ENCODE measurements around the gene RREB1.

Gene RREB1

DNA sequence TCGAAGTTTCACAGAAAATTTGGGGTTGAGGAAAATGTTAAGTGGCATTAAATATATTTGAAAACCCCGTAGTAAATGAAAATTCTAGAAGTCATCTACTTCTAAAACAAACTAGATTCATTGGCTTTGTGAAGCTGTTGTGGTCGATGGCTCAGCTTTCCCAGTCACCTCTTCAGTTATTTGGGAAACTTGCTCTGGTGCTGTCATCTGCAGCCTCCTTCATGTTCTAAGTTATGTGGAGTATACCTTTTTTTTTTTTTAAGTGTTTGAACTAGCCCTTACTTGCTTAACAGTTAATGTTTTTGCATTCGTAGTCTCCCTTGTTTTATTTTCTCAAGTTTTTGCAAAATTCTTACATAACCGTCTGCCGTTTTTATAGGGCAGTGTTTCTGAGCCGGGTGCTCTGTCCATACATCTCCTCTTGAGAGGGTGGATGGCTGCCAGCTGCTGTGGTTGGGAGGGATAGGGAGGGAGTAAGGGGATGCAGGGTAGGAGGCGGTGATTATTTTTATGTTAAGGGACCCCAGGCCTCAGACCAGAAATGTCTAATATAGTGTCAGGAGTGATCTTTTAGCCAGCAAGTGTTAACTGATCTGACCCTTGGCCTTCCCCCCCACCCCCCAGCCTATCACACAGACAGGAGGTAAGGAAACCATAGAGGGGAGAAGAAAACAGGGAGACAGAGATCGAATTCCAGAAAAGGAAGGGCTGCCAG is 7.1 kb downstream of the RREB1 start:
- Histone ChIP-seq H3K9ac (ENCODE audit: low read depth, low read length) (no peak overlapping the region), H3K4me1 (ENCODE audit: control insufficient read depth, insufficient read depth, low read length) (peaks cover 28% of the 10 kb centered on the region), H3K27me3 (ENCODE audit: control insufficient read depth, insufficient read depth, low read length) (peaks cover 22% of the 10 kb centered on the region)

DNA sequence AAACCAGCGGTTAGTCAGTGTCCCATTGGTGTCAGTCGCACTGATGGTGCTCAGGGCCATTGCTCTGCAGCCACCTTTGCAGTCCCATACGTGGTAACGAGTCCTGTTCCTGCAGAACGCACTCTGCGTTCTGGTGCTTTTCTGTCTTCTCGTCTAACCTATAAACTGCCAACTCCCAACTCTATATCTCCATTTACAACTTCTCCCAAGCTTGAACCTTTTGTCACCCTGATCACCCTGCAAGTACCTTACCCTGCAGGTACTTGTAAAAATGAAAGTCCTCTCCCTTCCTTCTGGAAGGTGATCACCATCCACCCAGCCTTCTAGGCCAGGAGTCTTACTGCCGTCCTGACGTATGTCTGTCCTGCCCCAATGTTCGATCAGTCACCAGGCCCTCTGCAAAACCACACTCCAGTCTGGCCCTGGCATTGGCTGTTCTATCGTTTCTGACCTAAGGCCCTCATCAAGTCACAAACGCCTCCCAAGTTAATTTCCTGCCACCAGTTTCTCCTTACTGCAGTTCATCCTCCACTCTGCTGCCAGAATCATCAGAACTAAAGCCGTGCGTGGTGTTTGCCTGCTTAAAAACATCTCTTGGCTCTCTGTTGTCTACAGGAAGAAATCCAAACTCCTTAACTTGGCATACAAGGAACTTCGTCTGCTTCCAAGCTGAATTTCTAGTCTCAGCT is 7.9 kb downstream of the RREB1 start:
- Histone ChIP-seq H3K9ac (ENCODE audit: low read depth, low read length) (no peak overlapping the region), H3K4me3 (ENCODE audit: low read depth, low read length) (no peak overlapping the region), H3K4me1 (ENCODE audit: control insufficient read depth, insufficient read depth, low read length) (peaks cover 21% of the 10 kb centered on the region)

More for the DNA sequence above, 7.1 kb downstream of the RREB1 start:
- no peaks in the 10 kb centered on the region for H3K36me3 ChIP-seq (ENCODE audit: control insufficient read depth, insufficient read depth, low read length)
- no peak overlapping the region for H3K4me3 ChIP-seq (ENCODE audit: low read depth, low read length)
- no peaks in the 10 kb centered on the region for H3K9me3 ChIP-seq (ENCODE audit: control insufficient read depth, insufficient read depth, low read length)

DNA sequence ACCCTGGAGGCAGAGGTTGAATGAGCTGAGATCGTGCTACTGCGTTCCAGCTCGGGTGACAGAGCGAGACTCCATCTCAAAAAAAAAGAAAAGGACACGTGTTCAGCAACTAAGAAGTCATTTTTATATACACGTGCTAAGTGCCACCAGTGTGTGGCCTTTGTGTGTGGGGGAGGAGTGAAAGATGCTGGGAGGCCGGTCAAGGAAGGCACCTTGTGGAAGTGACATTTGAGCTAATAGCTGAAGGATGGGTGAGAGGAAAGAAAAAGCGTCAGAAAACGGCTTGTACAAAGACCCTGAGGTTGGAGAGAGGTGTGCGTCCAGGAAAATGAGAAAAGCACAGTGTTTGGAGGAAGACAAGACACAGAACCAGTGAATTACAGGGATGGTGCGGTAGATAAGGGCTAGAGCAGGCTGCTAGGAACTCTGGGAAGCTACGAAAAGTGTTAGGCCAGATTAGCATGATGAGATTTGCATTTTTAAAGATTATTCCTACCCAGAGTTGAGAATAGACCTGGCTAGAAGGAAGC is 11.6 kb downstream of the RREB1 start:
- no peak overlapping the region for H3K9ac ChIP-seq (ENCODE audit: low read depth, low read length)
- no peak overlapping the region for H3K4me3 ChIP-seq (ENCODE audit: low read depth, low read length)
- H3K27me3 ChIP-seq (ENCODE audit: control insufficient read depth, insufficient read depth, low read length): no peaks in the 10 kb centered on the region
- H3K4me1 ChIP-seq (ENCODE audit: control insufficient read depth, insufficient read depth, low read length): peaks cover 13% of the 10 kb centered on the region
- H3K9me3 ChIP-seq (ENCODE audit: control insufficient read depth, insufficient read depth, low read length): no peaks in the 10 kb centered on the region
- H3K36me3 ChIP-seq (ENCODE audit: control insufficient read depth, insufficient read depth, low read length): no peaks in the 10 kb centered on the region

More for the DNA sequence above, 7.9 kb downstream of the RREB1 start:
- H3K36me3 ChIP-seq (ENCODE audit: control insufficient read depth, insufficient read depth, low read length): no peaks in the 10 kb centered on the region
- H3K27me3 ChIP-seq (ENCODE audit: control insufficient read depth, insufficient read depth, low read length): peaks cover 17% of the 10 kb centered on the region
- H3K9me3 ChIP-seq (ENCODE audit: control insufficient read depth, insufficient read depth, low read length): no peaks in the 10 kb centered on the region

DNA sequence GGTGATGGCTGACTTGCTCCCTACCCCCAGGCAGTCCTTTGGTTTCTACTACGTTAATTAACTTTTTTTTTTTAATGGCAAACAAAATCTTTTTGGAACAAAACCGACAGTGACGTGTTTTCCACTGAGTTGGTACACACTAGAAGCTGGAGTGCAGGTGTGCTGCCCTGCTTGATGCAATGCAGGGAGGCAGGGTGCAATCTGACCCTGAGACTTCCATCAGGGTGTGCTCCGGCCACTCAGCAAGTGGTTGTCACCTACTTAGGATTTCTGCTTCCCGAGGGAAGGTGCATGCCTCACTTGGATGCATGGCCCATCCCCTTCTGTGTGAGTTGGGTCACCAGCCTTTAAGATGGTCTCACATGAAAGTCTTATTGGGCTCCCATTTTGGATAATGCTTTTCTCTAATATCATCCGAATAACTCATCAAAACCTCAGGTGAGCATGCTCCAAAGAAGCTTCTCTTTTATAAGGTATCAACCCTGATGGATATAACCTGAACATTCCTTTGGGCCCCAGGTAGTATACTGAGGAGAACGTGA is 14.0 kb downstream of the RREB1 start:
- Histone ChIP-seq H3K36me3 (ENCODE audit: control insufficient read depth, insufficient read depth, low read length) (no peaks in the 10 kb centered on the region), H3K27me3 (ENCODE audit: control insufficient read depth, insufficient read depth, low read length) (no peaks in the 10 kb centered on the region), H3K4me3 (ENCODE audit: low read depth, low read length) (no peak overlapping the region), H3K9ac (ENCODE audit: low read depth, low read length) (no peak overlapping the region), H3K9me3 (ENCODE audit: control insufficient read depth, insufficient read depth, low read length) (no peaks in the 10 kb centered on the region), H3K4me1 (ENCODE audit: control insufficient read depth, insufficient read depth, low read length) (peaks cover 17% of the 10 kb centered on the region)

DNA sequence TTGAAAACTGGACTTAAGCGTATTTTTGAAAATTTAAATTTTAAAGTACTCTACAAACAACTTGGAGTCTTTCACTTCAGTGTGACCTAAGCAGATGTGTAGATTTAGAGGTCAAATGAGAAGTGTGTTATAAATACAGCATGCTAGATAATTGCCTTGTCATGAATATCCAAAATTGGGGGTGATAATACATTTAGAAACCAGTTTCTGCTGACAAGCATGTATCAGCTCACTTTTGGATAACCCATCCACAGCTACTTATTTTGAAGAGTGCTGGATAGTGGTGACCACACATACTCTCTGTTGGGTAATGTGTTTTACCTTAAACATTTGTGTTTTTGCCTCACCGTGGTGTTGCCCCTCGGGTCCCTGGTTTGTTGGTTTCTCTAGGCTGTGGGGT is 14.9 kb downstream of the RREB1 start:
- peaks cover 20% of the 10 kb centered on the region for H3K4me1 ChIP-seq (ENCODE audit: control insufficient read depth, insufficient read depth, low read length)
- no peaks in the 10 kb centered on the region for H3K27me3 ChIP-seq (ENCODE audit: control insufficient read depth, insufficient read depth, low read length)
- no peak overlapping the region for H3K9ac ChIP-seq (ENCODE audit: low read depth, low read length)
- H3K9me3 ChIP-seq (ENCODE audit: control insufficient read depth, insufficient read depth, low read length): no peaks in the 10 kb centered on the region
- H3K36me3 ChIP-seq (ENCODE audit: control insufficient read depth, insufficient read depth, low read length): no peaks in the 10 kb centered on the region
- no peak overlapping the region for H3K4me3 ChIP-seq (ENCODE audit: low read depth, low read length)

DNA sequence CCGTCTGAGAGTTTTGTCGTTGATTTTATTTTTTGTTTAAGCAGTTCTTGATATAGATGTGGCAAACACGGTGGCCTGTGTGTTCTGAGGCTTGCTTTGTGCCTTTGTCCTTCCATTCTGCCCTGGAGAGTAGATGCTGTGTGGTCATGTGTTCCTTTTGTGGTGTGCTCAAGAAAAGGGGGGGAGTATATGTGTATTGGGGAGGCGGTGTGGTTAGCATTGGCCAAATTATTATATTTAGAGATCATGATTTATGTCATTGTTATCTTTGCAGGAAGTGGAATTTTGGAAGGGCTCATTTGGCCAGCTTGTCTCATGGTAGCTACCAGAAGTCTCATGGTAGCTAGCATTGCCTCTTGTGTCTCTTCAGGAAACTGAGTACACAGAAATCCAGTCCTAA is 16.4 kb downstream of the RREB1 start:
- H3K9ac ChIP-seq (ENCODE audit: low read depth, low read length): no peak overlapping the region
- no peaks in the 10 kb centered on the region for H3K36me3 ChIP-seq (ENCODE audit: control insufficient read depth, insufficient read depth, low read length)
- no peak overlapping the region for H3K4me3 ChIP-seq (ENCODE audit: low read depth, low read length)
- H3K4me1 ChIP-seq (ENCODE audit: control insufficient read depth, insufficient read depth, low read length): peaks cover 20% of the 10 kb centered on the region
- H3K27me3 ChIP-seq (ENCODE audit: control insufficient read depth, insufficient read depth, low read length): no peaks in the 10 kb centered on the region
- H3K9me3 ChIP-seq (ENCODE audit: control insufficient read depth, insufficient read depth, low read length): no peaks in the 10 kb centered on the region

DNA sequence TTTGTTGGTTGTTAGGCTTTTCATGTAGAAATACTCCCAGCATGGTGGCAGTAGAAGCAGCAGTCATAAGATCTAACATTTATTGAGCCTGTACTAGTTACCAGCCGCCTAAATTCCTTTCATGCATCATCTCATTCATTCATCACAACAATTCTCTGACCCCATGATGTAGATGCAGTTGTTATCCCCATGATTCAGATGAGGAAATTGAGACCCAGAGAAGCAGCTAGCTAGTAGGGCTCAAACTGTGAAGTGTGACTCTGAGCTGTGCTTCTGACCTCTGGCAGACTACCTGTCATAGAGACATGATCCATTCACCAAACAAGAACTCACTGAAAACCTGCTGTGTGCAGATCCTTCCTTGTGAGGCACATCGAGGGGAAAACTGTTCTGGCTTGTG is 16.9 kb downstream of the RREB1 start:
- Histone ChIP-seq H3K27me3 (ENCODE audit: control insufficient read depth, insufficient read depth, low read length) (no peaks in the 10 kb centered on the region), H3K9ac (ENCODE audit: low read depth, low read length) (no peak overlapping the region), H3K36me3 (ENCODE audit: control insufficient read depth, insufficient read depth, low read length) (no peaks in the 10 kb centered on the region), H3K4me3 (ENCODE audit: low read depth, low read length) (no peak overlapping the region), H3K9me3 (ENCODE audit: control insufficient read depth, insufficient read depth, low read length) (no peaks in the 10 kb centered on the region), H3K4me1 (ENCODE audit: control insufficient read depth, insufficient read depth, low read length) (peaks cover 16% of the 10 kb centered on the region)

DNA sequence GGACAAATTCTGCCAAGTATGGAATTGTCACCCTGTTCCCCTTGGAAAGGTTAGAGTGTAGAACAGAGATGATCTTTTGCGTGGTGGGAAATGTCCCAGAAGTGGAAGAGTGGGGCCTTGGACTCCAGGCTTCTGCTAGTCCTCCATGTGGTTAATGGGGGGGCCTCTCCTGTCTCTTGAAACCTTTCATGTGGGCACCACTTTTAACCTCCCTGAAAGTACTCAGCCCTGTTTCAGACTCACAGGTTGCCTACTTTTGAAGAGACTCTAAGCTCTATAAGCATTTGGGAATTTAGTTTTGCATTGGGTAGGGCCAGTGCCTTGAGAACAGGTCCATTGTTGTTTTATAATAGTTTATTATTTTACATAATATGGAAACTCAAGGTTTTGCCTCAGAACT is 17.5 kb downstream of the RREB1 start:
- Histone ChIP-seq H3K9me3 (ENCODE audit: control insufficient read depth, insufficient read depth, low read length) (no peaks in the 10 kb centered on the region), H3K36me3 (ENCODE audit: control insufficient read depth, insufficient read depth, low read length) (no peaks in the 10 kb centered on the region), H3K27me3 (ENCODE audit: control insufficient read depth, insufficient read depth, low read length) (no peaks in the 10 kb centered on the region), H3K4me3 (ENCODE audit: low read depth, low read length) (no peak overlapping the region), H3K4me1 (ENCODE audit: control insufficient read depth, insufficient read depth, low read length) (peaks cover 14% of the 10 kb centered on the region), H3K9ac (ENCODE audit: low read depth, low read length) (no peak overlapping the region)

DNA sequence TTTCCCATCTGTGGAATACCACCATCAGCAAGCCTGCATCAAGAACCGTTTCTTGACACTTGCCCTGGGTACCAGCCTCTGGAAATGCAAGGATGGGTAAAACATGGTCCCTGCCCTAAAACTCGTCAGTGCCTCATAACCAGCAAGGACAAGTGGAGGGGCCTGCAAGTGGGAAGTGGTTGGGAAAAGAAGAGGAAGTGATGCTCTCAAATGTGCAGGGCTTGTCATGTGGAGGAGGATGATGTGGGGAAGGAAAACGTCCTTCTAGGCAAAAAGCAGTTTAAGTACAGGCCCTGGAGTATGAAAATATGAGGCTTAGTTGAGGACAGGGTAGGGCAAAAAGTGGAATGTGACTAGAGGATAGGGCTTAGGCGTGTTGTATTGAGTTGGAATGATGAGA is 19.0 kb downstream of the RREB1 start:
- Histone ChIP-seq H3K27me3 (ENCODE audit: control insufficient read depth, insufficient read depth, low read length) (no peaks in the 10 kb centered on the region), H3K4me3 (ENCODE audit: low read depth, low read length) (no peak overlapping the region), H3K36me3 (ENCODE audit: control insufficient read depth, insufficient read depth, low read length) (no peaks in the 10 kb centered on the region), H3K9ac (ENCODE audit: low read depth, low read length) (no peak overlapping the region), H3K9me3 (ENCODE audit: control insufficient read depth, insufficient read depth, low read length) (no peaks in the 10 kb centered on the region), H3K4me1 (ENCODE audit: control insufficient read depth, insufficient read depth, low read length) (peaks cover 14% of the 10 kb centered on the region)

DNA sequence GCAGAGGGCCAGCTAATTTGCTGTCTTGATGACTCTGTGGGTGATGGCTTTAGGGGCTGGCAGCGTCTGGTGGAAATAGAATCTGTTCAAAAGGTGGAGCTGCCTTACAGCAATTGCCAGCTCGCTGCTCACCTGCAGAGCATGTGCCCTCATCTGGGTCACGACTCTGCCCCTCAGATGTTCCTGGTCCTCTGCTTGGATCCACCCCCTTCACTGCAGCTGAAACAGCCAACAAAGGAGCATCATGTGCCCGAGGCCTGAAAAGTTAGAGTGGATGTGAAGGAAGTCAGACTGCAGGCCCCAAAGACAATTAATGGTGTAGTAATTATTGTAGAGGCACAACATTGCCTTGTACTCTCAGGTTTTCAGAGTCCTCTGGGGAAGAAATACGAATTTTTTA is 19.9 kb downstream of the RREB1 start:
- Histone ChIP-seq H3K36me3 (ENCODE audit: control insufficient read depth, insufficient read depth, low read length) (no peaks in the 10 kb centered on the region), H3K9ac (ENCODE audit: low read depth, low read length) (no peak overlapping the region), H3K4me1 (ENCODE audit: control insufficient read depth, insufficient read depth, low read length) (peaks cover 14% of the 10 kb centered on the region), H3K9me3 (ENCODE audit: control insufficient read depth, insufficient read depth, low read length) (no peaks in the 10 kb centered on the region), H3K27me3 (ENCODE audit: control insufficient read depth, insufficient read depth, low read length) (no peaks in the 10 kb centered on the region), H3K4me3 (ENCODE audit: low read depth, low read length) (no peak overlapping the region)

DNA sequence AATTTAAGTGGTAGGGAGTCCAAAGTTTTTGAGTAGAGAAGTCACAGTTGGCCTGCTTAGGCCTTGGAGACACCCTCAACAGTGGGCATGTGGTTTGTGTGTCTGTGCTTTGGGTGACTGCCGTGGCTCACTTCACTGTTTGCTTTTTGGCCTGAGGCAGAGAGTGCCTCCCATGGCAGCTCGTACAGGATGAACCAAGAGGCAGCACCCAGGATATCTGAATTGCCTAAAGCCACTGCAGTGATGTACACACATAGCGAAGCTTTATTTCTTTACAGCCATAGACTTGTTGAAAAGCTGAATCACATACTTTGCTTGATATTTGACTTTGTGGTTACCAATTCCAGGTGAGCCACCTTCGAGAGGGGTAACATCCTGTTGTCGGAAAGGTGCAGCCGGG is 21.6 kb downstream of the RREB1 start:
- Histone ChIP-seq H3K4me3 (ENCODE audit: low read depth, low read length) (no peak overlapping the region), H3K36me3 (ENCODE audit: control insufficient read depth, insufficient read depth, low read length) (no peaks in the 10 kb centered on the region), H3K9ac (ENCODE audit: low read depth, low read length) (no peak overlapping the region), H3K9me3 (ENCODE audit: control insufficient read depth, insufficient read depth, low read length) (no peaks in the 10 kb centered on the region), H3K4me1 (ENCODE audit: control insufficient read depth, insufficient read depth, low read length) (peaks cover 11% of the 10 kb centered on the region), H3K27me3 (ENCODE audit: control insufficient read depth, insufficient read depth, low read length) (no peaks in the 10 kb centered on the region)
